Measurements from ENCODE around the gene ITPA.
"Not testable (repeated sequence)": the region's sequence is repeated elsewhere in the genome, so short reads cannot be mapped to it uniquely, and the experiment has no call there.

The ITPA gene

GRCh38 chr20:3210346-3210745 lies 1.0 kb downstream of the ITPA start:
- no peaks in the 10 kb centered on the region for H3K27me3 ChIP-seq (ENCODE audit: low read depth, low read length)
- H3K36me3 ChIP-seq (ENCODE audit: control insufficient read depth in 1 of 2, insufficient read depth in 2 of 2, low read length in 2 of 2), result peaks cover 0 to 17% of the 10 kb centered on the region in 2 donors
- H3K27ac ChIP-seq (ENCODE audit: low read length), result no peak overlapping the region
- peak overlapping the region; percentile 80 to 98 for H3K4me3 ChIP-seq (ENCODE audit: low read depth in 1 of 2, low read length in 2 of 2)
- H3K4me1 ChIP-seq (ENCODE audit: control insufficient read depth in 1 of 2, insufficient read depth in 2 of 2, low read length in 2 of 2), result peaks cover 0 to 18% of the 10 kb centered on the region in 2 donors
- H3K9me3 ChIP-seq (ENCODE audit: control insufficient read depth in 1 of 2, low read length in 2 of 2), result no peaks in the 10 kb centered on the region

- peaks cover 0 to 23% of the 10 kb centered on the region in 2 donors for H3K36me3 ChIP-seq (ENCODE audit: control insufficient read depth in 1 of 2, insufficient read depth in 2 of 2, low read length in 2 of 2)
- no peak overlapping the region for H3K27ac ChIP-seq (ENCODE audit: low read length)
- no peaks in the 10 kb centered on the region for H3K27me3 ChIP-seq (ENCODE audit: low read depth, low read length)
These were observed 3.9 kb downstream of the ITPA start for GRCh38 chr20:3213226-3213625.

GRCh38 chr20:3215359-3215917 lies 6.1 kb downstream of the ITPA start:
- not testable (repeated sequence) for H3K27me3 ChIP-seq (ENCODE audit: low read depth, low read length); H3K4me1 ChIP-seq (ENCODE audit: control insufficient read depth in 1 of 2, insufficient read depth in 2 of 2, low read length in 2 of 2); H3K27ac ChIP-seq (ENCODE audit: low read length); H3K4me3 ChIP-seq (ENCODE audit: low read depth in 1 of 2, low read length in 2 of 2); H3K9me3 ChIP-seq (ENCODE audit: control insufficient read depth in 1 of 2, low read length in 2 of 2)
- peaks cover 0 to 24% of the 10 kb centered on the region in 2 donors for H3K36me3 ChIP-seq (ENCODE audit: control insufficient read depth in 1 of 2, insufficient read depth in 2 of 2, low read length in 2 of 2)

More at GRCh38 chr20:3213226-3213625, 3.9 kb downstream of the ITPA start:
- peaks cover 0 to 17% of the 10 kb centered on the region in 2 donors for H3K4me1 ChIP-seq (ENCODE audit: control insufficient read depth in 1 of 2, insufficient read depth in 2 of 2, low read length in 2 of 2)
- no peak overlapping the region for H3K4me3 ChIP-seq (ENCODE audit: low read depth in 1 of 2, low read length in 2 of 2)
- H3K9me3 ChIP-seq (ENCODE audit: control insufficient read depth in 1 of 2, low read length in 2 of 2), result no peaks in the 10 kb centered on the region

- H3K36me3 ChIP-seq (ENCODE audit: control insufficient read depth in 1 of 2, insufficient read depth in 2 of 2, low read length in 2 of 2), result peaks cover 0 to 46% of the 10 kb centered on the region in 2 donors
- H3K27me3 ChIP-seq (ENCODE audit: low read depth, low read length), result no peaks in the 10 kb centered on the region
- H3K4me3 ChIP-seq (ENCODE audit: low read depth in 1 of 2, low read length in 2 of 2), result no peak overlapping the region
- H3K27ac ChIP-seq (ENCODE audit: low read length), result no peak overlapping the region
- H3K9me3 ChIP-seq (ENCODE audit: control insufficient read depth in 1 of 2, low read length in 2 of 2), result no peaks in the 10 kb centered on the region
- peaks cover 0 to 6% of the 10 kb centered on the region in 2 donors for H3K4me1 ChIP-seq (ENCODE audit: control insufficient read depth in 1 of 2, insufficient read depth in 2 of 2, low read length in 2 of 2)
These were observed 9.2 kb downstream of the ITPA start for GRCh38 chr20:3218307-3218988.

DNA sequence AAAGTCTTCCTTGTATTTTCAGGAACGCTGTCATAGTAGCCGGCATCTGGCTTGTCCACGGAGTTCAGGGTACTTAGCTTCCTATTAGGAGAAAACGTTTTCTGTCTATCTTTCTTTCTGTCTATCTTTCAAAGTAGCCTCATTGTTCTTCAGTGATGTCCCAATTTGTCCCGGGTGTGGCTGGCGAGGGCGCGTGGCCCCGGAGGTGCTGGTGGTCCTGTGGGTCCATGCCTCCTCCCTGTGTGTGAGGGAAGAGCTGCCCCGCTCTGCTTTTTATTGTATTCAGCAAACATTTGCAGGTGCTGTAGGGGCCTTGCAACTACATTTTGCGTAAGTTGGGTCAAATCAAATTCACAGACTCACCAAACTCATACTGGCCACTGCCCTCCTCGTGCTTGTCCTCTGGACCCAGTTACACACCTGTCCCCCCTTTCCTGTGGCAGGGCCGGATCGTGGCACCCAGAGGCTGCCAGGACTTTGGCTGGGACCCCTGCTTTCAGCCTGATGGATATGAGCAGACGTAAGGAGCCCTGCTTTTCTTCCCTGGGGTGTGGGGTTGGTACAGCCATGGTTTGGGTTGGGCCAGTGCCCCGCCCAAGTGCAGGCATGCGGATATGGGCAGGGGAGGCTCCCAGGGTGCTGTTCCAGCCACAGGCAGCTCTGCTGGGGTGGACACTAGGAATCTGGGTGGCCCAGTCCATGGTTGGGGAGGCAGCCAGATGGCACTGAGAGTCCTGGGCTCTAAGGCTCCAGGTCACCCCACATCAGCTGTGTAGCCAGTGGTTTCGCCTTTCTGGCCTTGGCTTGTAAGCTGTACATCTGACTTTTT lies 12.3 kb downstream of the ITPA start:
- Histone ChIP-seq H3K27me3 (ENCODE audit: low read depth, low read length) (no peaks in the 10 kb centered on the region), H3K36me3 (ENCODE audit: control insufficient read depth in 1 of 2, insufficient read depth in 2 of 2, low read length in 2 of 2) (peaks cover 0 to 37% of the 10 kb centered on the region in 2 donors), H3K27ac (ENCODE audit: low read length) (no peak overlapping the region), H3K4me1 (ENCODE audit: control insufficient read depth in 1 of 2, insufficient read depth in 2 of 2, low read length in 2 of 2) (peaks cover 0 to 6% of the 10 kb centered on the region in 2 donors), H3K9me3 (ENCODE audit: control insufficient read depth in 1 of 2, low read length in 2 of 2) (no peaks in the 10 kb centered on the region), H3K4me3 (ENCODE audit: low read depth in 1 of 2, low read length in 2 of 2) (no peak overlapping the region)

GRCh38 chr20:3222635-3223600 lies 13.6 kb downstream of the ITPA start:
- H3K27ac ChIP-seq (ENCODE audit: low read length), result no peak overlapping the region
- H3K9me3 ChIP-seq (ENCODE audit: control insufficient read depth in 1 of 2, low read length in 2 of 2), result no peaks in the 10 kb centered on the region
- H3K4me1 ChIP-seq (ENCODE audit: control insufficient read depth in 1 of 2, insufficient read depth in 2 of 2, low read length in 2 of 2), result peaks cover 0 to 6% of the 10 kb centered on the region in 2 donors
- no peak overlapping the region for H3K4me3 ChIP-seq (ENCODE audit: low read depth in 1 of 2, low read length in 2 of 2)
- H3K27me3 ChIP-seq (ENCODE audit: low read depth, low read length), result no peaks in the 10 kb centered on the region
- H3K36me3 ChIP-seq (ENCODE audit: control insufficient read depth in 1 of 2, insufficient read depth in 2 of 2, low read length in 2 of 2), result peaks cover 0 to 37% of the 10 kb centered on the region in 2 donors

DNA sequence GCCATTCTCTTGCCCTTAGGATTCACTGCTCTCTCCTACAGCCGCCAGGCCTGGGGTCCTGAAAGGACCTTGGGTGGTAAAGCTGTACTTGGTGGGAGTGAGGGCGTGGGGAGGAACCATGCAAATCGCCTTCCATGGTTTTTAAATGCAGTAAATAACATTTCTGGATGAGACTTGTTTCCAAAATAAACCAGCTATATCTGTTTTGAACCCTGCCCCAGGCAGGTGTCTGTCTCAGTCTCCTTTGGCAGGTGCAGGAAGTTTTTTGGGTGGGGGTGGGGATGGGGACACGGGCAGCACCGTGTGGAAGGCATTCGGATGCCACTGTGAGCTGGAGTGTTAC lies 14.3 kb downstream of the ITPA start:
- Histone ChIP-seq H3K36me3 (ENCODE audit: control insufficient read depth in 1 of 2, insufficient read depth in 2 of 2, low read length in 2 of 2) (peaks cover 0 to 37% of the 10 kb centered on the region in 2 donors), H3K9me3 (ENCODE audit: control insufficient read depth in 1 of 2, low read length in 2 of 2) (no peaks in the 10 kb centered on the region), H3K4me1 (ENCODE audit: control insufficient read depth in 1 of 2, insufficient read depth in 2 of 2, low read length in 2 of 2) (peaks cover 0 to 1% of the 10 kb centered on the region in 2 donors), H3K27me3 (ENCODE audit: low read depth, low read length) (no peaks in the 10 kb centered on the region), H3K4me3 (ENCODE audit: low read depth in 1 of 2, low read length in 2 of 2) (no peak overlapping the region), H3K27ac (ENCODE audit: low read length) (no peak overlapping the region)

DNA sequence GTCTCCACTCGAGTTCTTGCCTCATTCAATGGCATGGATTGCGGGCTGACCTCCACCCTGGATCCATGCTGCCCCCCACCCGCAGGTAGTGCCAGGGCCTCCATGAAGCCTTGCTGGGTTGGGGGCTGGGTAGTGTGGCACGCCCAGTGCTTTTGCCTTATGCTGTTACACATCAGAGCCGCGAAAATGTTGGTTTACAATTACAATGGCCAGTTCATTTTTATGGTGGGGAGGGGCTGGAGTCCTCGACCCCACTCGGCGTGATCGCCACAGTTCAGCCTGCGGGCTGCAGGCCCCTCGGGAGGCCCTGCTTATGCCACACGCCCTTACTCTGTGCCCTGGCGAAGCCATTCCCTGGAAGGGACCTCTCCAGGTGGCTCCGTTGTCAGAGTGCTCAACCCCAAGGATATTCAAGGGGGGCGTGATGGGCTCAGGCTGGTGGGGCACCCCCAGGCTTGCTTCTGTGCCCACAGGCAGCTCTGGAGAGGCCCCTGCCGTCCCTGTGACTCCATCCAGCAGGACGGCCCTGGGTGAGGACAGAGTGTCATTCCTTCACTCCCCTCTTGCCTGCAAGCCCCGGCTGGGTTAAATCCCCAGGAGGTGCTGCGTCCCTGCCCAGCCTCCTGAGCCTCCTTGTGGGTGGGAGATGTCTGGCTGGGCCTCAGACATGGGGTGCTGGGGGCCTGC lies 14.8 kb downstream of the ITPA start:
- no peak overlapping the region for H3K27ac ChIP-seq (ENCODE audit: low read length)
- peaks cover 0 to 37% of the 10 kb centered on the region in 2 donors for H3K36me3 ChIP-seq (ENCODE audit: control insufficient read depth in 1 of 2, insufficient read depth in 2 of 2, low read length in 2 of 2)
- H3K4me1 ChIP-seq (ENCODE audit: control insufficient read depth in 1 of 2, insufficient read depth in 2 of 2, low read length in 2 of 2), result no peaks in the 10 kb centered on the region
- no peak overlapping the region for H3K4me3 ChIP-seq (ENCODE audit: low read depth in 1 of 2, low read length in 2 of 2)
- no peaks in the 10 kb centered on the region for H3K27me3 ChIP-seq (ENCODE audit: low read depth, low read length)
- no peaks in the 10 kb centered on the region for H3K9me3 ChIP-seq (ENCODE audit: control insufficient read depth in 1 of 2, low read length in 2 of 2)

- no peaks in the 10 kb centered on the region for H3K27me3 ChIP-seq (ENCODE audit: low read depth, low read length)
- H3K9me3 ChIP-seq (ENCODE audit: control insufficient read depth in 1 of 2, low read length in 2 of 2), result no peaks in the 10 kb centered on the region
- H3K27ac ChIP-seq (ENCODE audit: low read length), result no peak overlapping the region
- H3K4me3 ChIP-seq (ENCODE audit: low read depth in 1 of 2, low read length in 2 of 2), result no peak overlapping the region
- H3K36me3 ChIP-seq (ENCODE audit: control insufficient read depth in 1 of 2, insufficient read depth in 2 of 2, low read length in 2 of 2), result peaks cover 0 to 37% of the 10 kb centered on the region in 2 donors
- no peaks in the 10 kb centered on the region for H3K4me1 ChIP-seq (ENCODE audit: control insufficient read depth in 1 of 2, insufficient read depth in 2 of 2, low read length in 2 of 2)
These were observed 15.6 kb downstream of the ITPA start for GRCh38 chr20:3224681-3225421.

DNA sequence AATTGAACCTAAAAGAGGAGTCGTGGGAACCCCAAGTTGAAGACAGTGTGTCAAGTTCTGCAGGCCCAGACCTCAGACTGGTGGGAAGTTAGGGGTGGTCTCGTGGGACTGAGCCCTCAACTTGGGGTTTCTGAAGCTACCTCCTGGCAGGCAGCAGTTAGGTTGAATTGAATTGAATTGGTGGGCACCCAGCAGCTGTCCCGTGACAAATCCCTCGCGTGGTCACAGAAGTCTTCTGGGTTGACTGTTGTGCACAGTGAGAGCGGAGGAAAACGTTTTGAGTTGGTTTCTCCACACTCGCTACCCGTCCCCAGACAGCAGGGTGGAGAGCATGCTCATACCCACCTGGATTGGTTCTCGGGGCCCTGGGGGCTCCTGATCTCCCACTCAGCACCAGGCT lies 16.8 kb downstream of the ITPA start:
- no peak overlapping the region for H3K4me3 ChIP-seq (ENCODE audit: low read depth in 1 of 2, low read length in 2 of 2)
- no peaks in the 10 kb centered on the region for H3K4me1 ChIP-seq (ENCODE audit: control insufficient read depth in 1 of 2, insufficient read depth in 2 of 2, low read length in 2 of 2)
- peaks cover 0 to 30% of the 10 kb centered on the region in 2 donors for H3K36me3 ChIP-seq (ENCODE audit: control insufficient read depth in 1 of 2, insufficient read depth in 2 of 2, low read length in 2 of 2)
- H3K27me3 ChIP-seq (ENCODE audit: low read depth, low read length), result no peaks in the 10 kb centered on the region
- no peak overlapping the region for H3K27ac ChIP-seq (ENCODE audit: low read length)
- H3K9me3 ChIP-seq (ENCODE audit: control insufficient read depth in 1 of 2, low read length in 2 of 2), result no peaks in the 10 kb centered on the region

All from muscle layer of duodenum (tissue), 2 donors.